Heart left ventricle (tissue), 16 donors: ENCODE data around the gene MYCBP2. TPM values are rescaled to one million over a fixed set of nuclear protein-coding genes. Genes with fewer than 3 reads are reported as not detected.

Experiments used
- ATAC-seq, 4 donors: fragments of 200-7000 bp; cut with Tn5 transposase; one replicate each; pipeline ENCODE4 v1.9.1; 2020 to 2022; ENCODE audit warnings: moderate library complexity in 4 of 4, mild to moderate bottlenecking in 3 of 4, moderate number of reproducible peaks in 1 of 4
- DNase-seq, 5 donors: peaks; one replicate each; pipeline ENCODE4 v3.0.0-alpha.2; 2020
- H3K27ac ChIP-seq, 12 donors: fragments of 200-600 bp; sonication (generic) in 4 of 12; one replicate each; pipeline versions ENCODE4 v1.5.0 to v1.8.0; 2016 to 2022; ENCODE audit warnings: mild to moderate bottlenecking in 2 of 12
- H3K27me3 ChIP-seq, 9 donors: fragments of 200-600 bp; sonication (generic) in 2 of 9; one replicate each; pipeline versions ENCODE4 v1.5.1 to v1.8.0; 2016 to 2022; ENCODE audit warnings: mild to moderate bottlenecking in 3 of 9
- H3K36me3 ChIP-seq, 9 donors: fragments of 200-600 bp; sonication (generic) in 2 of 9; one replicate each; pipeline versions ENCODE4 v1.5.0 to v1.8.0; 2018 to 2022; ENCODE audit warnings: mild to moderate bottlenecking in 2 of 9
- H3K4me1 ChIP-seq, 12 donors: fragments of 200-600 bp; sonication (generic) in 4 of 12; one replicate each; pipeline versions ENCODE4 v1.5.0 to v1.8.0; 2016 to 2022; ENCODE audit warnings: mild to moderate bottlenecking in 3 of 12
- H3K4me3 ChIP-seq, 12 donors: fragments of 200-600 bp; sonication (generic) in 4 of 12; one replicate each; pipeline versions ENCODE4 v1.5.0 to v1.8.0; 2017 to 2022; ENCODE audit warnings: mild to moderate bottlenecking in 9 of 12, moderate library complexity in 4 of 12
- H3K9me3 ChIP-seq, 12 donors: fragments of 200-600 bp; sonication (generic) in 4 of 12; one replicate each; pipeline versions ENCODE4 v1.5.0 to v1.8.0; 2016 to 2022; ENCODE audit warnings: mild to moderate bottlenecking in 1 of 12
- POLR2A ChIP-seq, 2 donors: fragments of 450-650 bp; IDR thresholded peaks; one replicate each; pipeline ENCODE4 v1.6.1; 2017; ENCODE audit warnings: antibody characterized with exemption in 2 of 2, mild to moderate bottlenecking in 2 of 2, moderate library complexity in 2 of 2
- WGBS, 4 donors: extraction: QIAGEN DNeasy Blood & Tissue Kit in 2 of 4; methylation state at CpG; one replicate each; pipeline versions ENCODE4 v1.1.5 to v1.1.7; 2013 to 2018; 5-methylcytosine and 5-hydroxymethylcytosine counted together
- intact Hi-C, 10 donors: fragments of 100-400 bp; cut with DNase I; formaldehyde crosslinking; loops; one replicate each; pipeline versions ENCODE4 v1.11.1 to v1.14.2; 2022
- polyA plus RNA-seq, 2 donors: library from polyadenylated mRNA; stranded (reverse); fragments of 200-250 nt; gene quantifications; one replicate each; pipeline ENCODE4 v1.2.3, GENCODE V29; 2013
- total RNA-seq, 9 donors: library from RNA; depleted of rRNA in 2 of 9; stranded (reverse); fragments of >200 nt in 2 of 9; fragmentation: NEBNext Ultra II Directional in 3 of 9; extraction: Animal tissue kit (Norgen Biotek cat#: 25700) in 3 of 9; gene quantifications; one replicate each; pipeline versions ENCODE4 v1.1.0 to v1.2.4, GENCODE V29; 2016 to 2023
- TF ChIP-seq, protein P1 (sequence below), 12 donors: fragments of 200-600 bp; sonication (generic) in 4 of 12; IDR thresholded peaks; one replicate each; pipeline versions ENCODE4 v1.5.0 to v1.8.0; 2018 to 2022; ENCODE audit warnings: antibody characterized with exemption in 12 of 12, mild to moderate bottlenecking in 5 of 12
- donor health status: ischemic (EF 13 %, LVEDD 7.1; RV severe dilation, severe dysfunction).
- donor health status: healthy with polysubstance abuse.
- donor health status: DM: no; HTN: yes; CAD: no.
- donor health status: DM: no; HTN: no; CAD: no.
- donor health status: ischemic (EF 25% LVEDD 6.9; RV normal size, moderate dysfunction).
- donor health status: ischemic (EF 25% LVEDD 5.7; RV mildly dilated, moderate dysfunction).
- donor health status: healthy.
- donor health status: DM: yes; HTN: yes; CAD: no.
- donor health status: ischemic (EF 35%, LVEDD 5.7; RV mildly dilated, moderate dysfunction).
- donor health status: nonischemic (EF 11% LVEDD 7.7; RV severe dilation, severe dysfunction).
- donor health status: DM: yes; HTN: yes; CAD: no.
- donor health status: PGD.
- donor health status: ischemic (EF 29% LVEDD 5.4; RV normal size, mild dysfunction).
- donor health status: nonischemic (EF 23%, LVEDD 6.1; RV moderate dilation, normal function).

The MYCBP2 gene
- total and polyA plus RNA-seq, 11 donors = 15.7 to 85.6 (median 58.2) TPM

DNA sequence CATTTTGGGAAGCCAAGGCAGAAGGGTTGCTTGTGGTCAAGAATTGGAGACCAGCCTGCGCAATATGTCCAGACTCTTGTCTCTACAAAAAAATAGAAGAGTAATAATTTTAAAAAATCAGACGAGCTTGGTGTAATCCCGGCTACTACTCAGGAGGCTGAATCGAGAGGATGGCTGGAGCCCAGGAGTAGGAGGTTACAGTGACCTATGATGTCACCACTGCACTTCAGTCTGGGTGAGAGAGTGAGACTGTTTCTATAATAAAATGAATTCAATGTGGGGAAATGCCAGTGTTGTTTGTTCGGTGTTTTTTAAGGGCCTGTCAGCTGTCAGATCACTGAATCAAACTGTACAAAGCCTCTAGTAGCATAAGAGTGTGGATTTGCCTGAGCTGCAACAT is 298.7 kb downstream of the MYCBP2 start:
- intact Hi-C loops = loop anchor here in 3 of 10 donors (5.0 to 10.0 kb wide), 2 partner anchors 297 to 299 kb away; partner anchors contain the start of gene MYCBP2 (in 3 of the 3)

DNA sequence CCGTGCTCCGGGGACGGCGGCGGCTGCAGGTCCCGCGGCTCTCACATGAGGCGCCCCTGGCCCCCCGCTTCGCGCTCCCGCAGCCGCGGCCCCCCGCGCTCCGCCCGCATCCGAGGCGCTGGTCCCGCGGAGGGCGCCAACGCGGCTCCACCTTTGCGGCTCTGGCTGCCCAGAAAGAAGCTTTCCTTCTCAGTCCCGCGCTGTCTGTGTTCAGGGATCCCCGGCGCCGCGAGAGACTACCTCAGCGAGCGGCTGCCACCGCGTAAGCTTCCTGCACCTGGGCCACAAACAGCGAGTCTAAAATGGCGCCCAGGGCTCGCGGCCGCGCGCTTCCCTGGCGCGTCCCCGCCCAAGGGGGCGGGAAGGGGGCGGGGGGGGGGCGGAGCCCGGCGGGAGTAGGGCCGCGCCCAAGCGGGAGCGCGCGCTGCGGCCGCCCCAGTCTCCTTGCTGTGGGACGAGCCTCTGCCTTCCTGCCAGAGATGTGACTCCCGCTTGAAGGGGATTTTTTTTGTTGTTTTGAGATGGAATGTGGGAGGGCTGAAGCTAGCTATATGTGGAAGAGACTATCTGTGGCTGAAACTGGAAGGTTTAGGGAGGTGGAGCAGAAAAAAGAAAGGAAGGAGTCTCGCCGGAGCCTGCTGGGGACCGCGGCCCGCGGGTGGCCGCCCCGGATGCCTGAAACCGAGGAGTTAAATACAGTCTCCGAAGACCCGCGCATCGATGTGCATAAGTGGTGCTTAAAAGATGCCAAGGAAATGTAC is 299.9 kb downstream of the MYCBP2 start, which contains the start of gene FBXL3:
TSS of gene FBXL3 (minus strand) at position 299 of the 761 bp plus-strand sequence. CDS start 5,299 bp downstream, outside the sequence.
- TF ChIP-seq POLR2A (IDR thresholded peaks at IDR 0.05) = peak in 1 of 2 donors; percentile 55
- TF ChIP-seq, protein P1, sequence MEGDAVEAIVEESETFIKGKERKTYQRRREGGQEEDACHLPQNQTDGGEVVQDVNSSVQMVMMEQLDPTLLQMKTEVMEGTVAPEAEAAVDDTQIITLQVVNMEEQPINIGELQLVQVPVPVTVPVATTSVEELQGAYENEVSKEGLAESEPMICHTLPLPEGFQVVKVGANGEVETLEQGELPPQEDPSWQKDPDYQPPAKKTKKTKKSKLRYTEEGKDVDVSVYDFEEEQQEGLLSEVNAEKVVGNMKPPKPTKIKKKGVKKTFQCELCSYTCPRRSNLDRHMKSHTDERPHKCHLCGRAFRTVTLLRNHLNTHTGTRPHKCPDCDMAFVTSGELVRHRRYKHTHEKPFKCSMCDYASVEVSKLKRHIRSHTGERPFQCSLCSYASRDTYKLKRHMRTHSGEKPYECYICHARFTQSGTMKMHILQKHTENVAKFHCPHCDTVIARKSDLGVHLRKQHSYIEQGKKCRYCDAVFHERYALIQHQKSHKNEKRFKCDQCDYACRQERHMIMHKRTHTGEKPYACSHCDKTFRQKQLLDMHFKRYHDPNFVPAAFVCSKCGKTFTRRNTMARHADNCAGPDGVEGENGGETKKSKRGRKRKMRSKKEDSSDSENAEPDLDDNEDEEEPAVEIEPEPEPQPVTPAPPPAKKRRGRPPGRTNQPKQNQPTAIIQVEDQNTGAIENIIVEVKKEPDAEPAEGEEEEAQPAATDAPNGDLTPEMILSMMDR (IDR thresholded peaks at IDR 0.05) = no peak
- H3K27ac ChIP-seq = peak within 1 kb of the TSS; percentile 96 to 100 (median 100)
- peaks cover 6 to 59% (median 41%) of the 10 kb centered on the region in 12 donors for H3K4me1 ChIP-seq
- H3K27me3 ChIP-seq = no peaks in the 10 kb centered on the region
- intact Hi-C loops = loop anchor here in 4 of 10 donors (1.0 to 10.0 kb wide), 4 partner anchors 34 to 300 kb away; partner anchors contain the start of genes CLN5 (in 3 of the 4) and MYCBP2 (in 3 of the 4)
- ATAC-seq (peak; percentile 84 to 91 (median 90)), DNase-seq (peak; percentile 88 to 93 (median 89))
- WGBS, 4 donors = 0% methylated on average over 33 to 74 of the region's 74 CpGs
- H3K4me3 ChIP-seq = peak within 1 kb of the TSS; percentile 83 to 100 (median 96)
- H3K9me3 ChIP-seq = peaks cover 0 to 3% (median 0%) of the 10 kb centered on the region in 12 donors
- H3K36me3 ChIP-seq = peaks cover 0 to 4% (median 0%) of the 10 kb centered on the region in 9 donors

More for the DNA sequence above, 298.7 kb downstream of the MYCBP2 start:
- DNase-seq (peak in 4 of 5 donors; percentile 28 to 58 (median 46)), ATAC-seq (peak; percentile 37 to 59 (median 46))
- WGBS, 4 donors = 32 to 45% (median 40%) methylated on average over 5 of the region's 5 CpGs
- TF ChIP-seq, protein P1 (IDR thresholded peaks at IDR 0.05) = no peak
- TF ChIP-seq POLR2A (IDR thresholded peaks at IDR 0.05) = no peak
- no peaks in the 10 kb centered on the region for H3K27me3 ChIP-seq
- peaks cover 0 to 3% (median 0%) of the 10 kb centered on the region in 12 donors for H3K9me3 ChIP-seq
- H3K36me3 ChIP-seq = peaks cover 0 to 4% (median 0%) of the 10 kb centered on the region in 9 donors
- H3K4me3 ChIP-seq = peak overlapping the region in 8 of 12 donors; percentile 83 to 99 (median 96)
- H3K4me1 ChIP-seq = peaks cover 6 to 48% (median 30%) of the 10 kb centered on the region in 12 donors
- peak overlapping the region in 11 of 12 donors; percentile 17 to 100 (median 100) for H3K27ac ChIP-seq

- H3K9me3 ChIP-seq = no peaks in the 10 kb centered on the region
- no peak for TF ChIP-seq POLR2A (IDR thresholded peaks at IDR 0.05)
- TF ChIP-seq, protein P1 (IDR thresholded peaks at IDR 0.05) = peak in 2 of 12 donors; percentile 4
- intact Hi-C loops = loop anchor here in 4 of 10 donors (1.0 to 10.0 kb wide), 4 partner anchors 34 to 301 kb away; partner anchors contain the start of genes CLN5 (in 3 of the 4) and MYCBP2 (in 3 of the 4)
- 0 to 1% (median 1%) methylated on average over 11 to 61 of the region's 62 CpGs for WGBS, 4 donors
- DNase-seq = peak; percentile 76 to 94 (median 90)
- peak overlapping the region; percentile 96 to 100 (median 100) for H3K27ac ChIP-seq
- peak overlapping the region; percentile 83 to 100 (median 96) for H3K4me3 ChIP-seq
- no peaks in the 10 kb centered on the region for H3K27me3 ChIP-seq
- peak; percentile 57 to 84 (median 72) for ATAC-seq
- H3K36me3 ChIP-seq = peaks cover 0 to 6% (median under 1%) of the 10 kb centered on the region in 9 donors
- H3K4me1 ChIP-seq = peaks cover 6 to 63% (median 48%) of the 10 kb centered on the region in 12 donors
These were observed 300.5 kb downstream of the MYCBP2 start for GRCh38 chr13:77026255-77026860.
